Upper lobe of left lung (tissue), 6 donors: ENCODE data around the gene GABRB3. TPM values are rescaled to one million over a fixed set of nuclear protein-coding genes. Genes with fewer than 3 reads are reported as not detected.

Source experiments
- ATAC-seq, 2 donors: fragments of 200-7000 bp; cut with Tn5 transposase; one replicate each; pipeline ENCODE4 v1.9.1; 2022; ENCODE audit warnings: mild to moderate bottlenecking in 2 of 2, moderate library complexity in 2 of 2; ENCODE audit not compliant: low FRiP score in 2 of 2
- DNase-seq, 2 donors: peaks; one replicate each; pipeline ENCODE4 v3.0.0-alpha.2; 2019 to 2020
- H3K27ac ChIP-seq, 4 donors: fragments of 200-600 bp; sonication (generic); one replicate each; pipeline ENCODE4 v1.5.1; 2016 to 2019
- H3K27me3 ChIP-seq, 4 donors: fragments of 200-600 bp; sonication (generic); one replicate each; pipeline ENCODE4 v1.5.1; 2017 to 2019
- H3K36me3 ChIP-seq, 4 donors: fragments of 200-600 bp; sonication (generic); one replicate each; pipeline ENCODE4 v1.5.1; 2016 to 2019
- H3K4me1 ChIP-seq, 4 donors: fragments of 200-600 bp; sonication (generic); one replicate each; pipeline ENCODE4 v1.5.1; 2018 to 2019
- H3K4me3 ChIP-seq, 4 donors: fragments of 200-600 bp; sonication (generic); one replicate each; pipeline ENCODE4 v1.5.1; 2017 to 2019; ENCODE audit warnings: mild to moderate bottlenecking in 2 of 4, moderate library complexity in 1 of 4
- H3K9me3 ChIP-seq, 4 donors: fragments of 200-600 bp; sonication (generic); one replicate each; pipeline ENCODE4 v1.5.1; 2018 to 2019
- EP300 ChIP-seq, 4 donors: sonication (generic); formaldehyde crosslinking; IDR thresholded peaks; one replicate each; pipeline ENCODE4 v1.5.1; 2017; ENCODE audit warnings: antibody characterized with exemption in 4 of 4, control low read depth in 2 of 4
- POLR2A ChIP-seq, 4 donors: fragments of 450-650 bp; IDR thresholded peaks; one replicate each; pipeline ENCODE4 v1.5.1; 2016 to 2017; ENCODE audit warnings: antibody characterized with exemption in 4 of 4, mild to moderate bottlenecking in 2 of 4
- POLR2AphosphoS5 ChIP-seq, 2 donors: sonication (generic); formaldehyde crosslinking; IDR thresholded peaks; one replicate each; pipeline ENCODE4 v1.5.1; 2017; ENCODE audit warnings: antibody characterized with exemption in 2 of 2
- WGBS, 2 donors: methylation state at CpG; one replicate each; pipeline ENCODE4 v1.1.5; 2017 to 2018; 5-methylcytosine and 5-hydroxymethylcytosine counted together
- total RNA-seq, 6 donors: library from RNA; depleted of rRNA in 4 of 6; stranded (reverse); fragments of >200 nt in 4 of 6; gene quantifications; one replicate each; pipeline versions ENCODE4 v1.1.0 to v1.2.1, GENCODE V29; 2016 to 2021
- TF ChIP-seq, protein P1 (sequence below), 6 experiments: fragments of 450-650 bp in 4 of 6; fragments of 200-600 bp in 2 of 6; sonication (generic) in 2 of 6; IDR thresholded peaks; one replicate each; pipeline ENCODE4 v1.5.1; 2016 to 2019; ENCODE audit warnings: antibody characterized with exemption in 6 of 6
- donor health status: DM: no; HTN: no; CAD: no; lungs with moderate emphysema.
- donor health status: DM: no; HTN: yes; CAD: no; lungs with severe emphysema.

The GABRB3 gene
- total RNA-seq, 6 donors from 2014 or later: 1.5 to 6.6 (median 3.7) TPM

DNA sequence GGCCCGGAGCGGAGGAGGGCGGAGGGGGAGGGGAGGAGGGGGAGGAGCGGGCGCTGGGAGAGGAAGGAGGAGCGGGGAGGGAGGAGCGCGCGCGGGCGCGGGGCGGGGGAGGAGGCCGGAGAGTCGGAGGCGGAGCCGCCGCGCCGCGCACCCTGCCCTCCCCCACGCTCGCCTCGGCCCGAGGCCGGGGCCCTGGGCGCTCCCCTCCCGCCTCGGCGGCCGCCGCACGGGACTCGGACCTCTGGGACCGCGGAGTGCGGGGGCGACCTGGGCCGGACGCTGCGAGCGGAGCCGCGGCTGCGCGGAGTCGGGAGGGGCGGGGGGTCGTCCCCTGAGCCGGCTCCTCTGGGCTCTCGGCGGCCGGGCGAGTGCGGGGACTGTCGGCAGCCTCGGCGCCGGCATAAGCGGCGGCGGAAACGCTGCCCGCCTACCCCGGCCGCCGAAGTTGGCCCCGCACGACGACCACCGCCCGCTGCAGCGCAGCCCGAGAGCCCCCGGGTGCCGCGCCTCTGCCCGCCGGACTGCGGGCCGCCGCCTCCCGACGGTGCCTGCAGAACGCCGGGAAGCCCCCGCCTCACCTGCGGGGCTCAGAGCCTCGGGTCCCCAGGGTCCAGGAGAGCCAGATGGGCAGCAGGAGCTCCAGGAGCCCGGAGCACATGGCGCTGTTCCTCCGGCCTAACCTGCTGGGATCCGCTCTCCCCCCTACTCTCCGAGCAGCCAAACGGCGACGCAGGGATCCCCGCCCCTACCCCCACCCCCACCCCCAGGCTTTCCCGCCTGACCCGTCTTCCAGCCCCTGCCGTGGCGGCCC lies 406 bp upstream of the GABRB3 start:
- Histone ChIP-seq H3K27ac (no peak overlapping the region), H3K4me1 (peaks cover 10 to 26% (median 13%) of the 10 kb centered on the region in 4 donors), H3K9me3 (no peaks in the 10 kb centered on the region), H3K27me3 (peaks cover 0 to 22% (median 9%) of the 10 kb centered on the region in 4 donors), H3K4me3 (peak overlapping the region in 3 of 4 donors; percentile 42 to 47 (median 45)), H3K36me3 (no peaks in the 10 kb centered on the region)
- DNase-seq (peak in 1 of 2 donors; percentile 92), ATAC-seq (peak in 1 of 2 donors; percentile 64)
- 3 to 5% methylated on average over 12 to 41 of the region's 102 CpGs for whole genome bisulfite sequencing, 2 donors
- TF ChIP-seq POLR2A (IDR thresholded peaks at IDR 0.05) (no peak), EP300 (IDR thresholded peaks at IDR 0.05) (no peak), POLR2AphosphoS5 (IDR thresholded peaks at IDR 0.05) (no peak)

DNA sequence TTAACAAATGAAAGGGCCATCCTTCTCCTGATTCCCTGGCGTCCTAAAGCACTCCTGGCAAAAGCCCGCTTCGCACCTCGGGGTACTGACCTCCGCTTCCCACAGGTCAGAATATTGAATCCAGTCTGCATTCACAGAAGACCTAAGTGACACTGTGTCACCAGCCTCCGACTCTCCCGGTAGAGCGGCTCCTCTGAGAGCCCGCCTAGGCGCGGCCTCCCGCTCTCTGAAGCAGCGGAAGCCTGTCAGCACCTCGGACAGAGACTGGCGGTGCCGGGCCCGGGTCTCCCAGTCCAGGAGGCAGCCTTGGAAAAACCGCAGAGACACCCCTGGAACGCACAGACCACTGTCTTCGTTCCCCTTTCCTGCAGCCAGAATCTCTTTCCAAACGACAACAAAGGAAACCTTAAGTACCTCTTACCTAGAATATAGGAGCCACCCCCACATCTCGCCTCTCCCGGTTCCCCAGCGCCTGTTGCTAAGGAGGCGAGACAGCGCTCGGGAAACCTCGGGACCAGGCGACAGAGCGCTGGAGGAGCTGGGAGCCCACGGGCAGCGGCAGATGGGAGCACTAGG lies 1.2 kb downstream of the GABRB3 start:
- H3K4me3 ChIP-seq: peak overlapping the region in 3 of 4 donors; percentile 42 to 47 (median 45)
- 1 to 8% methylated on average over 8 to 31 of the region's 32 CpGs for WGBS, 2 donors
- no peaks in the 10 kb centered on the region for H3K36me3 ChIP-seq
- H3K9me3 ChIP-seq: no peaks in the 10 kb centered on the region
- H3K27me3 ChIP-seq: peaks cover 0 to 22% (median 9%) of the 10 kb centered on the region in 4 donors
- ATAC-seq (peak in 1 of 2 donors; percentile 46), DNase-seq (peak in 1 of 2 donors; percentile 80)
- peaks cover 10 to 26% (median 13%) of the 10 kb centered on the region in 4 donors for H3K4me1 ChIP-seq
- TF ChIP-seq POLR2AphosphoS5 (IDR thresholded peaks at IDR 0.05) (no peak), EP300 (IDR thresholded peaks at IDR 0.05) (no peak), POLR2A (IDR thresholded peaks at IDR 0.05) (no peak)
- TF ChIP-seq, protein P1, sequence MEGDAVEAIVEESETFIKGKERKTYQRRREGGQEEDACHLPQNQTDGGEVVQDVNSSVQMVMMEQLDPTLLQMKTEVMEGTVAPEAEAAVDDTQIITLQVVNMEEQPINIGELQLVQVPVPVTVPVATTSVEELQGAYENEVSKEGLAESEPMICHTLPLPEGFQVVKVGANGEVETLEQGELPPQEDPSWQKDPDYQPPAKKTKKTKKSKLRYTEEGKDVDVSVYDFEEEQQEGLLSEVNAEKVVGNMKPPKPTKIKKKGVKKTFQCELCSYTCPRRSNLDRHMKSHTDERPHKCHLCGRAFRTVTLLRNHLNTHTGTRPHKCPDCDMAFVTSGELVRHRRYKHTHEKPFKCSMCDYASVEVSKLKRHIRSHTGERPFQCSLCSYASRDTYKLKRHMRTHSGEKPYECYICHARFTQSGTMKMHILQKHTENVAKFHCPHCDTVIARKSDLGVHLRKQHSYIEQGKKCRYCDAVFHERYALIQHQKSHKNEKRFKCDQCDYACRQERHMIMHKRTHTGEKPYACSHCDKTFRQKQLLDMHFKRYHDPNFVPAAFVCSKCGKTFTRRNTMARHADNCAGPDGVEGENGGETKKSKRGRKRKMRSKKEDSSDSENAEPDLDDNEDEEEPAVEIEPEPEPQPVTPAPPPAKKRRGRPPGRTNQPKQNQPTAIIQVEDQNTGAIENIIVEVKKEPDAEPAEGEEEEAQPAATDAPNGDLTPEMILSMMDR (IDR thresholded peaks at IDR 0.05): no peak
- no peak overlapping the region for H3K27ac ChIP-seq

DNA sequence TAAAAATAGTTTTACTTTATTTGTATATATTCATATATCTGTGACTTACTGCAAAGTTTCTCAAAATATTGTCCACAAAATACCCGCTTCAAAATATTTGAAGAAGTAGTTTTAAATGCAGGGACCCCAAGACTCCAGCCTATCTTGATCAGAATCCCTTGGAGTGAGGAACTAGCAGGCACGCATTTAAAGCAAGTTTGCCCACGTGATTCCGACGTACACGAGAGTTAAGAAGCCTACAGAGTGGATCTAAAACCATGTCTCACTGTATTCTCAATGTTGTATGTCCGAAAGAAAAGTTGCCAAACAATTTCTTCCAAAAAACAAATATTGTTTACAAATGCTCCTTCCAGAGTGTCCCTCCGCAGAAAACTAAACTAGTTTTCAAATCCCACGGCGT lies 1.7 kb downstream of the GABRB3 start:
- 10 to 18% methylated on average over 10 of the region's 10 CpGs for WGBS, 2 donors
- H3K4me1 ChIP-seq: peaks cover 10 to 26% (median 13%) of the 10 kb centered on the region in 4 donors
- H3K27ac ChIP-seq: no peak overlapping the region
- ATAC-seq (no peak), DNase-seq (no peak)
- peaks cover 0 to 22% (median 9%) of the 10 kb centered on the region in 4 donors for H3K27me3 ChIP-seq
- no peaks in the 10 kb centered on the region for H3K9me3 ChIP-seq
- no peaks in the 10 kb centered on the region for H3K36me3 ChIP-seq
- no peak overlapping the region for H3K4me3 ChIP-seq
- no peak for TF ChIP-seq POLR2A (IDR thresholded peaks at IDR 0.05)
- no peak for TF ChIP-seq POLR2AphosphoS5 (IDR thresholded peaks at IDR 0.05)
- TF ChIP-seq, protein P1 (IDR thresholded peaks at IDR 0.05): no peak
- no peak for TF ChIP-seq EP300 (IDR thresholded peaks at IDR 0.05)

DNA sequence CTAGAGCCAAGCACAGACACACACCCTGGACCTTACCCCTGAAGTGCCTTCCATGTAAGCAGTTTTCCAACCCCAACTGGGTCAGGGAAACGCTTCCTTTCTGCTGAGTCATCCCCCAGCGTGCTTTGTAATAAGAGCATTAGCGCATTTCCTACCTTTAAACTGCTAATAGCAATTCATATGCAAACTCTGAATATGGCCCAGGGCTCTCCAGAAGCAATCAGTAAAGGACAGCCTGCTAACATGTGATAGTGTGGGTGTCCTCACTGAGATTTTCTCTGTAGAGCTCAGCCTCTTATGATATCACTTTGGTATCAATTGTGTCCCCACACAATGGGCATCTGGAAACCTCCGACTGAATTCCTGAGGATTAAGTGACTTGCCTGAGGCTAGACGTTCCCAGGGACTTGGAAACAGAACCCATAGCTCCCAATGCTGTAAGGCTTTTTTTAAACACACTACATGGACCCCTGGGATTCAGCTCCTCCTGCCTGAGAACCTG lies 5.6 kb downstream of the GABRB3 start:
- DNase-seq (no peak), ATAC-seq (no peak)
- Histone ChIP-seq H3K4me1 (peaks cover under 1 to 11% (median 6%) of the 10 kb centered on the region in 4 donors), H3K27me3 (peaks cover 0 to 11% (median 6%) of the 10 kb centered on the region in 4 donors), H3K4me3 (no peak overlapping the region), H3K9me3 (no peaks in the 10 kb centered on the region), H3K27ac (no peak overlapping the region), H3K36me3 (no peaks in the 10 kb centered on the region)
- 8 to 14% methylated on average over 5 of the region's 5 CpGs for WGBS, 2 donors
- TF ChIP-seq POLR2AphosphoS5 (IDR thresholded peaks at IDR 0.05): no peak
- TF ChIP-seq POLR2A (IDR thresholded peaks at IDR 0.05): no peak
- no peak for TF ChIP-seq EP300 (IDR thresholded peaks at IDR 0.05)
- TF ChIP-seq, protein P1 (IDR thresholded peaks at IDR 0.05): no peak

DNA sequence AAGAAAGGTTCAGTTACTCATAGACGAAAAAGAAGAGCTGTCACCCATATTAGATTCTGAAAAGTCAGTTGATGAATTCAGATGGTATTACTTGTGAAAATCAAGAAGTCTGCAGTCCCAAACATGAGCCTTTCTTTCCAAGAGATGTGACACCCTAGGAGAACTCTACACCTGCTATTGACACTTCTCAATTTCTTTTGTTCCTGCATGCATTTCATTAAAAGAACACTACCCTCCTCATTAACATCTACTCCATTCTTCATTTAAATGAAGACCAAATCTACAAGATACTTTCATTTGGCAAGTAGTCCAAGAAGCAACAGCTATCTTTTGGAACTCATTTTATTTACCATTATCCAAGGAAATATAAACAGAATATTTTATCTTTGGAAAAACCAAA lies 6.6 kb downstream of the GABRB3 start:
- ATAC-seq: no peak
- DNase-seq: no peak
- WGBS, 2 donors: 37 to 42% methylated on average over 1 of the region's 1 CpG
- H3K27me3 ChIP-seq: peaks cover 0 to 2% (median under 1%) of the 10 kb centered on the region in 4 donors
- TF ChIP-seq POLR2A (IDR thresholded peaks at IDR 0.05) (no peak), EP300 (IDR thresholded peaks at IDR 0.05) (no peak), POLR2AphosphoS5 (IDR thresholded peaks at IDR 0.05) (no peak)
- TF ChIP-seq, protein P1 (IDR thresholded peaks at IDR 0.05): no peak
- no peak overlapping the region for H3K4me3 ChIP-seq
- peaks cover 0 to 1% (median 0%) of the 10 kb centered on the region in 4 donors for H3K4me1 ChIP-seq
- H3K27ac ChIP-seq: no peak overlapping the region
- no peaks in the 10 kb centered on the region for H3K36me3 ChIP-seq
- H3K9me3 ChIP-seq: no peaks in the 10 kb centered on the region
